IMR-90 (cell line): ENCODE measurements around the gene ITSN2. TPM values are rescaled to one million over a fixed set of nuclear protein-coding genes. Genes with fewer than 3 reads are reported as not detected.

Experiments used
- ATAC-seq: fragments of 200-7000 bp; cut with Tn5 transposase; 2 replicates; pipeline ENCODE4 v1.9.1; 2020; ENCODE audit warnings: low read depth, mild to moderate bottlenecking, moderate library complexity
- BruUV-seq: library from RNA; stranded (reverse); fragments of 400-500 nt; replicated peaks from 2 replicates; lab custom pipeline; 2021; lab: Mats Ljungman, UMichigan
- CTCF ChIA-PET: fragments of 300-600 bp; formaldehyde crosslinking; extraction: SDS; loops from one replicate; lab custom pipeline; 2021; ENCODE audit warnings: antibody characterized with exemption; lab: Yijun Ruan, JAX
- POLR2A ChIA-PET: fragments of 300-600 bp; sonication (Branson Sonifier 250); formaldehyde crosslinking; loops from one replicate; lab custom pipeline; 2022; ENCODE audit warnings: antibody characterized with exemption; ENCODE audit not compliant: unreplicated experiment; lab: Charles Lee
- DNase-seq: peaks from one replicate; pipeline ENCODE4 v3.0.0; 2013
- H2AFZ ChIP-seq: replicated peaks from 2 replicates; pipeline ENCODE3; 2013; ENCODE audit warnings: low read length, mild to moderate bottlenecking; ENCODE audit not compliant: poor library complexity
- H2AK5ac ChIP-seq: 2 replicates; pipeline ENCODE4 v1.6.1; 2013; ENCODE audit warnings: low read depth, low read length, inconsistent platforms
- H2AK9ac ChIP-seq: replicated peaks from 2 replicates; pipeline ENCODE3; 2013; ENCODE audit warnings: mild to moderate bottlenecking, low read depth, low read length, moderate library complexity; ENCODE audit not compliant: poor library complexity
- H2BK120ac ChIP-seq: 2 replicates; pipeline ENCODE4 v1.6.1; 2013; ENCODE audit warnings: low read depth, low read length, inconsistent platforms
- H2BK15ac ChIP-seq: 3 replicates; pipeline ENCODE4 v1.6.1; 2013; ENCODE audit warnings: low read depth, low read length, inconsistent platforms
- H2BK20ac ChIP-seq: 2 replicates; pipeline ENCODE4 v1.6.1; 2013; ENCODE audit warnings: low read depth, mild to moderate bottlenecking, inconsistent platforms, low read length, moderate library complexity
- H2BK5ac ChIP-seq: 2 replicates; pipeline ENCODE4 v1.6.1; 2013; ENCODE audit warnings: mild to moderate bottlenecking, low read depth, low read length, inconsistent platforms; ENCODE audit not compliant: poor library complexity, severe bottlenecking
- H3K14ac ChIP-seq: replicated peaks from 2 replicates; pipeline ENCODE4 v1.6.1; 2013; ENCODE audit warnings: low read depth, low read length, inconsistent platforms
- H3K18ac ChIP-seq: 2 replicates; pipeline ENCODE4 v1.6.1; 2013; ENCODE audit warnings: low read depth, low read length, control low read depth
- H3K23ac ChIP-seq: 2 replicates; pipeline ENCODE4 v1.6.1; 2013; ENCODE audit warnings: low read depth, low read length, inconsistent platforms
- H3K27ac ChIP-seq: 2 replicates; pipeline ENCODE4 v1.5.1; 2013; ENCODE audit warnings: mild to moderate bottlenecking, control low read depth, low read length; ENCODE audit not compliant: insufficient read depth
- H3K27me3 ChIP-seq: 2 replicates; pipeline ENCODE4 v1.6.1; 2013; ENCODE audit warnings: low read length; ENCODE audit not compliant: control insufficient read depth, insufficient read depth
- H3K36me3 ChIP-seq: 2 replicates; pipeline ENCODE4 v1.6.1; 2013; ENCODE audit warnings: low read length, mixed read lengths; ENCODE audit not compliant: control insufficient read depth, insufficient read depth
- H3K4ac ChIP-seq: 2 replicates; pipeline ENCODE4 v1.6.1; 2013; ENCODE audit warnings: low read depth, low read length, inconsistent platforms
- H3K4me1 ChIP-seq: 2 replicates; pipeline ENCODE4 v1.6.1; 2013; ENCODE audit warnings: low read length, mixed read lengths; ENCODE audit not compliant: control insufficient read depth, insufficient read depth
- H3K4me2 ChIP-seq: 2 replicates; pipeline ENCODE4 v1.6.1; 2013; ENCODE audit warnings: low read depth, mild to moderate bottlenecking, control low read depth, low read length, moderate library complexity
- H3K4me3 ChIP-seq: 2 replicates; pipeline ENCODE4 v1.5.1; 2013; ENCODE audit warnings: low read depth, mild to moderate bottlenecking, control low read depth, low read length, moderate library complexity; ENCODE audit not compliant: insufficient read depth
- H3K56ac ChIP-seq: 2 replicates; pipeline ENCODE4 v1.6.1; 2013; ENCODE audit warnings: low read length, inconsistent platforms; ENCODE audit not compliant: insufficient read depth; ENCODE audit errors: extremely low read depth
- H3K79me1 ChIP-seq, 2 experiments: 2 replicates each; pipeline ENCODE4 v1.6.1; 2013; ENCODE audit warnings: low read length in 2 of 2, inconsistent platforms in 1 of 2, low read depth in 1 of 2
- H3K9ac ChIP-seq: 2 replicates; pipeline ENCODE4 v1.6.1; 2013; ENCODE audit warnings: low read depth, low read length, control low read depth
- H3K9me1 ChIP-seq: 2 replicates; pipeline ENCODE4 v1.6.1; 2013; ENCODE audit warnings: low read length, inconsistent platforms; ENCODE audit not compliant: insufficient read depth
- H3K9me3 ChIP-seq: 2 replicates; pipeline ENCODE4 v1.6.1; 2013; ENCODE audit warnings: low read length; ENCODE audit not compliant: control insufficient read depth, insufficient read depth
- H4K20me1 ChIP-seq: 2 replicates; pipeline ENCODE4 v1.6.1; 2013; ENCODE audit warnings: low read length, inconsistent platforms; ENCODE audit not compliant: insufficient read depth
- H4K5ac ChIP-seq: 2 replicates; pipeline ENCODE4 v1.6.1; 2013; ENCODE audit warnings: mild to moderate bottlenecking, low read depth, low read length, control low read depth
- H4K8ac ChIP-seq, 2 experiments: 2 replicates each; pipeline ENCODE4 v1.6.1; 2013; ENCODE audit warnings: low read depth in 2 of 2, low read length in 2 of 2, control low read depth in 1 of 2, inconsistent platforms in 1 of 2
- H4K91ac ChIP-seq: 2 replicates; pipeline ENCODE4 v1.6.1; 2013; ENCODE audit warnings: low read depth, low read length, inconsistent platforms; ENCODE audit not compliant: insufficient read depth
- BHLHE40 ChIP-seq: fragments of 150-350 bp; IDR thresholded peaks from 2 replicates; pipeline ENCODE4 v1.6.1; 2016; ENCODE audit warnings: mild to moderate bottlenecking, low read depth, low read length
- CHD1 ChIP-seq: IDR thresholded peaks from 2 replicates; pipeline ENCODE4 v1.6.1; 2012; ENCODE audit warnings: low read depth, low read length, improper control_type of control experiment
- MAFK ChIP-seq: IDR thresholded peaks from 2 replicates; pipeline ENCODE4 v1.6.1; 2012; ENCODE audit warnings: low read depth, low read length, improper control_type of control experiment
- RAD21 ChIP-seq: IDR thresholded peaks from 2 replicates; pipeline ENCODE4 v1.6.1; 2012; ENCODE audit warnings: low read length, improper control_type of control experiment
- RFX5 ChIP-seq: IDR thresholded peaks from 2 replicates; pipeline ENCODE4 v1.8.0; 2012; ENCODE audit warnings: low read depth, mild to moderate bottlenecking, low read length, moderate library complexity
- SMC3 ChIP-seq: fragments of 150-350 bp; IDR thresholded peaks from 2 replicates; pipeline ENCODE4 v1.6.1; 2016; ENCODE audit warnings: low read depth, mild to moderate bottlenecking, antibody characterized with exemption, low read length, moderate library complexity
- WGBS, 2 experiments: methylation state at CpG; one replicate each; pipeline versions ENCODE4 v1.1.5 to v1.1.7; 2013; ENCODE audit warnings: missing lambda C conversion rate in 2 of 2; ENCODE audit not compliant: insufficient read length in 1 of 2; ENCODE audit errors: extremely low coverage in 2 of 2; 5-methylcytosine and 5-hydroxymethylcytosine counted together
- dilution Hi-C: fragments of 300-500 bp; cut with HindIII; formaldehyde crosslinking; loops from one replicate; pipeline ENCODE4 v1.14.3; 2018; ENCODE audit warnings: low sequenced_read_pairs; ENCODE audit not compliant: unreplicated experiment
- in situ Hi-C: fragments of 300-500 bp; cut with MboI; formaldehyde crosslinking; loops from 3 replicates; pipeline ENCODE4 v1.14.3; 2019; ENCODE audit warnings: low sequenced_read_pairs, inconsistent platforms, mixed read lengths
- intact Hi-C: fragments of 100-400 bp; cut with micrococcal nuclease; formaldehyde crosslinking; loops from 2 replicates; pipeline ENCODE4 v1.10.0; 2022
- polyA plus RNA-seq, 3 experiments: library from polyadenylated mRNA; depleted of rRNA; stranded (reverse); fragments of >200 nt; gene quantifications; 2 replicates each; pipeline ENCODE4 v1.2.3, GENCODE V29; 2012; ENCODE audit warnings: low replicate concordance in 1 of 3
- total RNA-seq: library from RNA; depleted of rRNA; stranded (reverse); fragments of >200 nt; gene quantifications from 2 replicates; pipeline ENCODE4 v1.2.3, GENCODE V29; 2012
- TF ChIP-seq, protein P1 (sequence below): conservative IDR thresholded peaks from 2 replicates; pipeline ENCODE4 v1.5.1; 2012; ENCODE audit warnings: mild to moderate bottlenecking, low read depth, low read length, improper control_type of control experiment

The ITSN2 gene
- total and polyA plus RNA-seq, 2 of the 4 experiments (the other 2 are of a cell fraction): 10.7 to 17.2 TPM

GRCh38 chr2:24360963-24361330 is 611 bp upstream of the ITSN2 start:
- Histone ChIP-seq H3K23ac (no peak overlapping the region), H3K27me3 (no peaks in the 10 kb centered on the region; the same call in 1 of the 2 replicates), H2AK5ac (peak overlapping the region; percentile 42; the same call in 1 of the 2 replicates), H2BK15ac (no peak overlapping the region), H2BK120ac (peak overlapping the region; percentile 95), H3K4ac (peak overlapping the region; percentile 83), H3K9ac (no peak overlapping the region), H3K36me3 (no peaks in the 10 kb centered on the region), H3K4me2 (peak overlapping the region; percentile 69), H3K14ac (no peak overlapping the region; the same call in 1 of the 2 replicates), H3K9me3 (no peaks in the 10 kb centered on the region), H4K8ac (peak overlapping the region; percentile 85 to 92), H3K27ac (peak overlapping the region; percentile 64; the same call in 1 of the 2 replicates), H3K79me1 (peaks cover 7 to 29% of the 10 kb centered on the region in 2 experiments), H4K5ac (peak overlapping the region; percentile 83), H2BK5ac (no peak overlapping the region), H4K91ac (peak overlapping the region; percentile 68), H2AFZ (peak overlapping the region; percentile 99), H4K20me1 (no peaks in the 10 kb centered on the region), H3K9me1 (peaks cover 4% of the 10 kb centered on the region; the same call in 1 of the 2 replicates), H2AK9ac (peak overlapping the region; percentile 88), H2BK20ac (no peak overlapping the region), H3K4me1 (no peaks in the 10 kb centered on the region; the same call in 1 of the 2 replicates), H3K18ac (peak overlapping the region; percentile 77; the same call in 1 of the 2 replicates), H3K56ac (no peak overlapping the region), H3K4me3 (peak overlapping the region; percentile 97)
- intact Hi-C loops (no loop called here), dilution Hi-C loops (no loop called here), in situ Hi-C loops (no loop called here)
- BruUV-seq: no TSS peak
- ChIA-PET POLR2A (no interaction called here), CTCF (no interaction called here)
- no peak for ATAC-seq
- DNase-seq: no peak
- WGBS, 2 experiments: 95% methylated on average over 9 of the region's 15 CpGs; no CpG with 5 or more reads in 1 of the 2 experiments
- TF ChIP-seq SMC3 (no peak), RAD21 (no peak), RFX5 (no peak), CHD1 (no peak), BHLHE40 (no peak), MAFK (no peak)
- TF ChIP-seq, protein P1, sequence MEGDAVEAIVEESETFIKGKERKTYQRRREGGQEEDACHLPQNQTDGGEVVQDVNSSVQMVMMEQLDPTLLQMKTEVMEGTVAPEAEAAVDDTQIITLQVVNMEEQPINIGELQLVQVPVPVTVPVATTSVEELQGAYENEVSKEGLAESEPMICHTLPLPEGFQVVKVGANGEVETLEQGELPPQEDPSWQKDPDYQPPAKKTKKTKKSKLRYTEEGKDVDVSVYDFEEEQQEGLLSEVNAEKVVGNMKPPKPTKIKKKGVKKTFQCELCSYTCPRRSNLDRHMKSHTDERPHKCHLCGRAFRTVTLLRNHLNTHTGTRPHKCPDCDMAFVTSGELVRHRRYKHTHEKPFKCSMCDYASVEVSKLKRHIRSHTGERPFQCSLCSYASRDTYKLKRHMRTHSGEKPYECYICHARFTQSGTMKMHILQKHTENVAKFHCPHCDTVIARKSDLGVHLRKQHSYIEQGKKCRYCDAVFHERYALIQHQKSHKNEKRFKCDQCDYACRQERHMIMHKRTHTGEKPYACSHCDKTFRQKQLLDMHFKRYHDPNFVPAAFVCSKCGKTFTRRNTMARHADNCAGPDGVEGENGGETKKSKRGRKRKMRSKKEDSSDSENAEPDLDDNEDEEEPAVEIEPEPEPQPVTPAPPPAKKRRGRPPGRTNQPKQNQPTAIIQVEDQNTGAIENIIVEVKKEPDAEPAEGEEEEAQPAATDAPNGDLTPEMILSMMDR: no peak
